Frontal cortex (tissue), 4 donors: ENCODE measurements around the gene DNER. TPM values are rescaled to one million over a fixed set of nuclear protein-coding genes. Genes with fewer than 3 reads are reported as not detected.

Experiments used
- DNase-seq, 2 donors: peaks; one replicate each; pipeline ENCODE4 v3.0.0; 2012; ENCODE audit warnings: low spot score in 2 of 2
- FAIRE-seq: peaks from 2 replicates; lab custom pipeline; 2012; peaks lifted over from hg19 to GRCh38; lab: Jason Lieb, UNC
- total RNA-seq: library from RNA; depleted of rRNA; stranded (reverse); fragments of >200 nt; gene quantifications from one replicate; pipeline ENCODE4 v1.2.3, GENCODE V29; 2014
- donor health status: control.
- donor health status: control.
- donor health status: control.

The DNER gene
- total RNA-seq, 1 donor from 2014 or later, result 79.9 TPM

- no peak for FAIRE-seq
- DNase-seq, result peak; percentile 16 to 63
Observed at GRCh38 chr2:229586746-229587705, 127.3 kb downstream of the DNER start.

- no peak for FAIRE-seq
Observed at GRCh38 chr2:229586012-229586411, 128.3 kb downstream of the DNER start.

GRCh38 chr2:229582151-229582550, 132.2 kb downstream of the DNER start:
- no peak for FAIRE-seq

More at GRCh38 chr2:229586012-229586411, 128.3 kb downstream of the DNER start:
- DNase-seq, result no peak

GRCh38 chr2:229578052-229578846, 136.1 kb downstream of the DNER start:
- no peak for DNase-seq

More at GRCh38 chr2:229582151-229582550, 132.2 kb downstream of the DNER start:
- no peak for DNase-seq

GRCh38 chr2:229575569-229576315, 138.6 kb downstream of the DNER start:
- FAIRE-seq, result no peak
- no peak for DNase-seq

More at GRCh38 chr2:229578052-229578846, 136.1 kb downstream of the DNER start:
- FAIRE-seq, result no peak

- no peak for FAIRE-seq
Observed at GRCh38 chr2:229572507-229573271, 141.7 kb downstream of the DNER start.

GRCh38 chr2:229571243-229571642, 143.1 kb downstream of the DNER start:
- DNase-seq (no peak), FAIRE-seq (no peak)

More at GRCh38 chr2:229572507-229573271, 141.7 kb downstream of the DNER start:
- DNase-seq, result no peak

- DNase-seq, result no peak
- no peak for FAIRE-seq
Observed at GRCh38 chr2:229566370-229566769, 148.0 kb downstream of the DNER start.

GRCh38 chr2:229564300-229564907, 150.0 kb downstream of the DNER start:
- DNase-seq (no peak), FAIRE-seq (no peak)

- FAIRE-seq (no peak), DNase-seq (no peak)
Observed at GRCh38 chr2:229563388-229563787, 151.0 kb downstream of the DNER start.

- FAIRE-seq, result no peak
- no peak for DNase-seq
Observed at GRCh38 chr2:229562472-229563127, 151.8 kb downstream of the DNER start.

GRCh38 chr2:229559986-229560385, 154.4 kb downstream of the DNER start:
- DNase-seq, result no peak
- FAIRE-seq, result no peak

GRCh38 chr2:229553091-229553490, 161.3 kb downstream of the DNER start:
- FAIRE-seq (no peak), DNase-seq (no peak)

- no peak for FAIRE-seq
- no peak for DNase-seq
Observed at GRCh38 chr2:229543176-229543873, 171.0 kb downstream of the DNER start.

GRCh38 chr2:229539628-229540027, 174.7 kb downstream of the DNER start:
- FAIRE-seq, result no peak
- DNase-seq, result no peak

GRCh38 chr2:229531594-229531993, 182.8 kb downstream of the DNER start:
- FAIRE-seq (no peak), DNase-seq (no peak)

- FAIRE-seq (no peak), DNase-seq (no peak)
Observed at GRCh38 chr2:229530434-229530833, 183.9 kb downstream of the DNER start.

- no peak for FAIRE-seq
- no peak for DNase-seq
Observed at GRCh38 chr2:229528846-229529245, 185.5 kb downstream of the DNER start.
